GM12801 (cell line): ENCODE data around the gene MAP2K2.

Experiments used
- CTCF ChIP-seq: IDR thresholded peaks from one replicate; pipeline ENCODE4 v1.5.1; 2011; ENCODE audit warnings: control low read depth; ENCODE audit not compliant: insufficient read length; ENCODE audit errors: extremely low read depth

The MAP2K2 gene

GRCh38 chr19:4043966-4044715, 79.8 kb downstream of the MAP2K2 start:
- TF ChIP-seq CTCF, result no peak

- no peak for TF ChIP-seq CTCF
Observed at GRCh38 chr19:4043401-4043800, 80.5 kb downstream of the MAP2K2 start.

GRCh38 chr19:4042731-4043082, 81.2 kb downstream of the MAP2K2 start:
- TF ChIP-seq CTCF, result no peak

- no peak for TF ChIP-seq CTCF
Observed at GRCh38 chr19:4042064-4042730, 81.7 kb downstream of the MAP2K2 start.
